HEK293 (cell line): ENCODE measurements around the gene HSPBAP1.

ENCODE experiments used
- CTCF ChIA-PET: fragments of 350-600 bp; formaldehyde crosslinking; extraction: SDS; loops from one replicate; lab custom pipeline; 2021; ENCODE audit warnings: antibody characterized with exemption; lab: Yijun Ruan, JAX
- POLR2A ChIA-PET: fragments of 300-600 bp; formaldehyde crosslinking; extraction: SDS; loops from one replicate; lab custom pipeline; 2020; ENCODE audit warnings: antibody characterized with exemption, inconsistent platforms; lab: Yijun Ruan, JAX
- H3K27ac ChIP-seq: fragments of 200-500 bp; sonication (Bioruptor generic); 2 replicates; pipeline ENCODE4 v1.5.1; 2014; ENCODE audit warnings: low read depth, low read length, control low read depth, inconsistent platforms; ENCODE audit errors: extremely low read depth
- H3K36me3 ChIP-seq, 2 experiments: fragments of 200-500 bp in 1 of 2; sonication (Bioruptor generic) in 1 of 2; 1 replicate in 1 of 2; 2 replicates in 1 of 2; pipeline ENCODE4 v1.5.1; 2014 to 2017; ENCODE audit warnings: inconsistent platforms in 2 of 2, low read length in 2 of 2; ENCODE audit not compliant: control insufficient read depth in 2 of 2, insufficient read depth in 1 of 2
- H3K4me1 ChIP-seq: fragments of 200-500 bp; sonication (Bioruptor generic); 2 replicates; pipeline ENCODE4 v1.5.1; 2014; ENCODE audit warnings: mild to moderate bottlenecking, low read length, inconsistent platforms; ENCODE audit not compliant: control insufficient read depth, insufficient read depth
- H3K4me3 ChIP-seq: 2 replicates; pipeline ENCODE4 v1.5.1; 2011; ENCODE audit warnings: low read depth, mild to moderate bottlenecking, control low read depth, low read length, moderate library complexity
- H3K9me3 ChIP-seq: fragments of 200-500 bp; sonication (Bioruptor generic); 2 replicates; pipeline ENCODE4 v1.5.1; 2014; ENCODE audit warnings: low read depth, low read length, inconsistent platforms; ENCODE audit not compliant: control insufficient read depth, insufficient read depth
- BCL11B ChIP-seq: fragments of 450-650 bp; formaldehyde crosslinking; IDR thresholded peaks from 2 replicates; pipeline ENCODE4 v1.5.1; 2016; ENCODE audit warnings: low read depth, missing biosample characterization, missing genetic modification characterization
- KLF1 ChIP-seq: fragments of 450-650 bp; formaldehyde crosslinking; IDR thresholded peaks from 2 replicates; pipeline ENCODE4 v1.5.1; 2016; ENCODE audit warnings: missing biosample characterization, missing genetic modification characterization
- KLF16 ChIP-seq: fragments of 450-650 bp; formaldehyde crosslinking; IDR thresholded peaks from 2 replicates; pipeline ENCODE4 v1.5.1; 2017; ENCODE audit warnings: missing biosample characterization, missing genetic modification characterization
- KLF8 ChIP-seq: fragments of 450-650 bp; formaldehyde crosslinking; IDR thresholded peaks from 2 replicates; pipeline ENCODE4 v1.5.1; 2016; ENCODE audit warnings: missing biosample characterization, missing genetic modification characterization
- MZF1 ChIP-seq: fragments of 450-650 bp; formaldehyde crosslinking; IDR thresholded peaks from 2 replicates; pipeline ENCODE4 v1.5.1; 2017; ENCODE audit warnings: missing biosample characterization, missing genetic modification characterization, borderline replicate concordance
- PRDM2 ChIP-seq: fragments of 450-650 bp; formaldehyde crosslinking; IDR thresholded peaks from 2 replicates; pipeline ENCODE4 v1.5.1; 2016; ENCODE audit warnings: missing biosample characterization, missing genetic modification characterization, borderline replicate concordance
- SALL2 ChIP-seq: fragments of 450-650 bp; formaldehyde crosslinking; IDR thresholded peaks from 2 replicates; pipeline ENCODE4 v1.5.0; 2017; ENCODE audit warnings: missing biosample characterization, mild to moderate bottlenecking, missing genetic modification characterization, borderline replicate concordance
- ZBTB7A ChIP-seq: fragments of 450-650 bp; formaldehyde crosslinking; IDR thresholded peaks from 2 replicates; pipeline ENCODE4 v1.5.1; 2016; ENCODE audit warnings: low read depth, missing biosample characterization, missing genetic modification characterization
- ZFP3 ChIP-seq: fragments of 450-650 bp; formaldehyde crosslinking; IDR thresholded peaks from 2 replicates; pipeline ENCODE4 v1.5.1; 2016; ENCODE audit warnings: low read depth, missing biosample characterization, missing genetic modification characterization
- ZNF157 ChIP-seq: fragments of 450-650 bp; formaldehyde crosslinking; IDR thresholded peaks from 2 replicates; pipeline ENCODE4 v1.5.1; 2016; ENCODE audit warnings: missing biosample characterization, missing genetic modification characterization
- ZNF169 ChIP-seq: fragments of 450-650 bp; formaldehyde crosslinking; IDR thresholded peaks from 2 replicates; pipeline ENCODE4 v1.5.1; 2016; ENCODE audit warnings: missing biosample characterization, missing genetic modification characterization
- ZNF19 ChIP-seq: fragments of 450-650 bp; formaldehyde crosslinking; IDR thresholded peaks from 2 replicates; pipeline ENCODE4; 2016; ENCODE audit warnings: missing biosample characterization, missing genetic modification characterization, low read depth
- ZNF362 ChIP-seq: fragments of 450-650 bp; formaldehyde crosslinking; IDR thresholded peaks from 2 replicates; pipeline ENCODE4 v1.5.1; 2016; ENCODE audit warnings: missing biosample characterization, missing genetic modification characterization
- ZNF426 ChIP-seq: fragments of 450-650 bp; formaldehyde crosslinking; IDR thresholded peaks from 2 replicates; pipeline ENCODE4 v1.5.1; 2017; ENCODE audit warnings: missing biosample characterization, missing genetic modification characterization, mild to moderate bottlenecking, inconsistent platforms, moderate library complexity
- ZNF473 ChIP-seq: fragments of 450-650 bp; formaldehyde crosslinking; IDR thresholded peaks from 2 replicates; pipeline ENCODE4 v1.5.1; 2017; ENCODE audit warnings: missing biosample characterization, missing genetic modification characterization
- ZNF585B ChIP-seq: fragments of 450-650 bp; formaldehyde crosslinking; IDR thresholded peaks from 2 replicates; pipeline ENCODE4 v1.5.1; 2016; ENCODE audit warnings: missing biosample characterization, missing genetic modification characterization
- ZNF660 ChIP-seq: fragments of 450-650 bp; IDR thresholded peaks from 2 replicates; pipeline ENCODE4 v1.5.1; 2018; ENCODE audit warnings: missing biosample characterization, mild to moderate bottlenecking, missing genetic modification characterization
- ZNF670 ChIP-seq: fragments of 450-650 bp; formaldehyde crosslinking; IDR thresholded peaks from 2 replicates; pipeline ENCODE4 v1.5.1; 2016; ENCODE audit warnings: missing biosample characterization, missing genetic modification characterization, low read depth
- ZNF747 ChIP-seq: fragments of 450-650 bp; formaldehyde crosslinking; IDR thresholded peaks from 2 replicates; pipeline ENCODE4 v1.5.1; 2016; ENCODE audit warnings: missing biosample characterization, missing genetic modification characterization
- ZNF76 ChIP-seq: fragments of 450-650 bp; formaldehyde crosslinking; IDR thresholded peaks from 2 replicates; pipeline ENCODE4; 2016; ENCODE audit warnings: low read depth, missing biosample characterization, missing genetic modification characterization, borderline replicate concordance
- ZSCAN30 ChIP-seq: fragments of 450-650 bp; IDR thresholded peaks from 2 replicates; pipeline ENCODE4 v1.5.1; 2018; ENCODE audit warnings: missing biosample characterization, mild to moderate bottlenecking, missing genetic modification characterization, moderate library complexity
- ZXDB ChIP-seq: fragments of 450-650 bp; formaldehyde crosslinking; IDR thresholded peaks from 2 replicates; pipeline ENCODE4 v1.5.1; 2016; ENCODE audit warnings: missing biosample characterization, missing genetic modification characterization

The HSPBAP1 gene

GRCh38 chr3:122758877-122759560 lies 34.6 kb downstream of the HSPBAP1 start:
- Histone ChIP-seq H3K9me3 (no peaks in the 10 kb centered on the region), H3K27ac (no peak overlapping the region), H3K4me3 (no peak overlapping the region), H3K4me1 (no peaks in the 10 kb centered on the region), H3K36me3 (peaks cover 0 to 14% of the 10 kb centered on the region in 2 experiments; a peak in 1 of 3 replicates)
- POLR2A ChIA-PET, result no interaction called here
- CTCF ChIA-PET, result interaction anchor here (0.6 to 0.9 kb wide), 5 partner anchors 13 to 1177 kb away, joined by 3 to 7 read pairs (median 3); no protein-coding TSS in a partner anchor
- no peak for TF ChIP-seq ZSCAN30
- TF ChIP-seq ZNF426 (tag by site-specific recombination), result no peak
- no peak for TF ChIP-seq PRDM2 (tag by site-specific recombination)
- TF ChIP-seq KLF8 (tag by site-specific recombination), result no peak
- no peak for TF ChIP-seq KLF1
- no peak for TF ChIP-seq BCL11B (tag by site-specific recombination)
- no peak for TF ChIP-seq ZNF19 (tag by site-specific recombination)
- TF ChIP-seq SALL2, result no peak
- no peak for TF ChIP-seq ZNF660 (tag by site-specific recombination)
- no peak for TF ChIP-seq ZBTB7A (tag by site-specific recombination)
- TF ChIP-seq ZXDB (tag by site-specific recombination), result no peak

- Histone ChIP-seq H3K4me3 (no peak overlapping the region), H3K27ac (no peak overlapping the region), H3K4me1 (no peaks in the 10 kb centered on the region), H3K9me3 (no peaks in the 10 kb centered on the region), H3K36me3 (peaks cover 0 to 24% of the 10 kb centered on the region in 2 experiments; a peak in 1 of 3 replicates)
- ChIA-PET CTCF (interaction anchor here (0.5 to 1.6 kb wide), 18 partner anchors 10 to 504 kb away, joined by 3 to 10 read pairs (median 4); partner anchors contain the start of gene SEMA5B), POLR2A (no interaction called here)
- TF ChIP-seq ZNF169 (tag by site-specific recombination) (no peak), ZNF362 (no peak), ZNF670 (tag by site-specific recombination) (no peak), ZNF473 (tag by site-specific recombination) (no peak), ZNF585B (tag by site-specific recombination) (no peak), ZFP3 (tag by site-specific recombination) (no peak), ZNF157 (tag by site-specific recombination) (no peak), ZNF76 (no peak), KLF16 (tag by site-specific recombination) (no peak), MZF1 (tag by site-specific recombination) (no peak), ZNF747 (no peak)
These were observed 38.1 kb downstream of the HSPBAP1 start for GRCh38 chr3:122755491-122755890.
